GM10266 (cell line): ENCODE measurements around the gene PDGFA.

Experiments
- DNase-seq: peaks from one replicate; pipeline ENCODE4 v3.0.0; 2012; ENCODE audit errors: extremely low spot score
- TF ChIP-seq, protein P1 (sequence below): IDR thresholded peaks from 2 replicates; pipeline ENCODE4 v1.5.1; 2012; ENCODE audit warnings: mild to moderate bottlenecking, low read depth; ENCODE audit not compliant: control insufficient read depth, insufficient read depth; ENCODE audit errors: missing control alignments

The PDGFA gene

DNA sequence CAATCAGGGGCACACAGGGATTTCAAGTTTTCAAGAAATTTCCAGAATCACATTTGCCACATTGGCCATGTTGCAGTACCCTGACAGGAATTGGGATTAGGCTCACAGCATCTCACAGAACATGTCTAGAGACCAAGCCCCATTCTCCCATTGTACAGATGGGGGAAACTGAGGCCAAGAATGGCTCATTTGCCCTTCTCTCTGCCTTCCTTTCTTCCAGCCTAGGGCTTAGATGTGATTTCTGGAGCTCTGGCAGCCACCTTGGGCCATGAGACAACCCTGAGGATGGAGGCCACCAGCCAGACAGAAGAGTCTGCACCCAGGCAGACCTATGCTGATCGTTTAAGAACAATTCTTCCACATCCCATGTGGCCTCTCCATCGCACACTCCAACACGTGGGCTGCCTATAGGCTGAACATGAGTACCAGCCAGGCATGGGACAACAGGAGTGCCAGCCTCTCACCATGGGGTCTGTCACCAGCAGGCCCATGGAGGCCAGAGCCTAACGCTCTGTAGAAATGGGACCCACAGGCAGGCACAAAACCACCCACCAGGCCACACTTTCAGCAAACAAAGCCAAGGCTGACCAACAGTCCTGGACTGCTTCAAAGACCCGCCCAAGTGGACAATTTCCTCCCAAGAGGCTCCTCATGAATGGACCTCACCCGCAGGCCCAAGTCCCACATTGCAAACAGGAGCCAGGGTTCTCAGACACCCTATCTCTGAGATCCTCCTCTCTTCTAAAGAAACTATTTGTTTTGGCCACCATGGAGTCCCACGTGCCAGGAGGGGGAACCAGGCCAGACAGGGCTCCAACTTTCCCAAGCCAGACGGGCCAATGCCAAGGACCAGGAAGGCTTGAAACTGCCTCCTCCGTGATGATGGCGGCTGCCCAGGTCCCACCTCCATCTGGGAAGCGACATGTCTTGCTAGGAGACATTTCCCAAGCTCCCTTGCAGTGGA lies 20.7 kb downstream of the PDGFA start:
- TF ChIP-seq, protein P1, sequence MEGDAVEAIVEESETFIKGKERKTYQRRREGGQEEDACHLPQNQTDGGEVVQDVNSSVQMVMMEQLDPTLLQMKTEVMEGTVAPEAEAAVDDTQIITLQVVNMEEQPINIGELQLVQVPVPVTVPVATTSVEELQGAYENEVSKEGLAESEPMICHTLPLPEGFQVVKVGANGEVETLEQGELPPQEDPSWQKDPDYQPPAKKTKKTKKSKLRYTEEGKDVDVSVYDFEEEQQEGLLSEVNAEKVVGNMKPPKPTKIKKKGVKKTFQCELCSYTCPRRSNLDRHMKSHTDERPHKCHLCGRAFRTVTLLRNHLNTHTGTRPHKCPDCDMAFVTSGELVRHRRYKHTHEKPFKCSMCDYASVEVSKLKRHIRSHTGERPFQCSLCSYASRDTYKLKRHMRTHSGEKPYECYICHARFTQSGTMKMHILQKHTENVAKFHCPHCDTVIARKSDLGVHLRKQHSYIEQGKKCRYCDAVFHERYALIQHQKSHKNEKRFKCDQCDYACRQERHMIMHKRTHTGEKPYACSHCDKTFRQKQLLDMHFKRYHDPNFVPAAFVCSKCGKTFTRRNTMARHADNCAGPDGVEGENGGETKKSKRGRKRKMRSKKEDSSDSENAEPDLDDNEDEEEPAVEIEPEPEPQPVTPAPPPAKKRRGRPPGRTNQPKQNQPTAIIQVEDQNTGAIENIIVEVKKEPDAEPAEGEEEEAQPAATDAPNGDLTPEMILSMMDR = no peak
- no peak for DNase-seq

DNA sequence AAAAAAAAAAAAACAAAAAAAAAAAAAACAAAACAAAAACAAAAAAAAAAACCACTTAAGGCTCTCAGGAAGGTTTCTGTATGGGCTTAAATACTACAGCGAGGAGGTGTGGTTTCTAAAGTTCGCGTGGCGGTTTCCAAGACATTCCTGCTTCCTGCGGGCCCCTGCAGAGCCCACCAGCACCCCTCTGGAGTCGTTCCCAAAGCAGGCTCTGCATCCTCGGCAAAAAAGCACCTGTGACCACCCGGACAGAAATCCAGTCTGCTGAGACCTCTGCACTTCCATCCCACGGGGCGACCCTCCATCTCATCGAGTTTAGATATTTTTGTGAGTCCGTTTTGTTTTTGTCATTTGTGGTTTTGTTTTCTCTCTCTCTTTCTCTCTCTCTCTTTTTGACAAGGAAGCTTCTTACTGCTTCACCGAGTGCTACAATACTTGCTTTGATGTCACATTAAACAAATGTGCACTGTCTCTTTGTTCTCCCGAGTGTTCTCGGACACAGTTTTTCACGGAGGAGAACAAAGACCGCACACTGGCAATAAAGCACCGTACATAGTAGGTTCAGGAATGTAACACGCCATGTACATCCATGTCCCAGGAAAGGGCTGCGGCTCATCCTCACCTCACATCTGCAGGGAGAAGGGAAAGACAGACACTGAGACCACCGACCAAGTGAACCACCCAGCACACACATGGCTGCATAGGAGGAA lies 21.5 kb downstream of the PDGFA start:
- TF ChIP-seq, protein P1 = no peak
- no peak for DNase-seq

DNA sequence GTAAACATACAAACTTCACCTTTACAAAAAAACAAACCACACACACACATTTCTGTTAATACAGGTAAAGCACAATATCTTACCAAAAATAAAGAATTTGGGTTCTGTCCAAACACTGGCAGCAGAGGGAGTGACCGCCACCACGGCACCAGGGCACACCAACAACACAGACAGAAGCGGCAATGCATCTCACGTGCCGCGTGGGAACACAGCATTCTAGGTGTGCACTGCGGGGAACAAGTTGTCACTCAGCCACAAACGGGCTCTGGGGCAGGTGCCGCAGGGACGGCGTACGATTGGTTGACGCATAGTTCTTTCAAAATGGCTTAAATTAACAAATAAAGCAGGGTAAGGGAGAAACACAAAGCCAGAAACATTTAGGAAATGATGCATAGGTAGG lies 22.3 kb downstream of the PDGFA start:
- TF ChIP-seq, protein P1 = no peak
- DNase-seq = no peak

DNA sequence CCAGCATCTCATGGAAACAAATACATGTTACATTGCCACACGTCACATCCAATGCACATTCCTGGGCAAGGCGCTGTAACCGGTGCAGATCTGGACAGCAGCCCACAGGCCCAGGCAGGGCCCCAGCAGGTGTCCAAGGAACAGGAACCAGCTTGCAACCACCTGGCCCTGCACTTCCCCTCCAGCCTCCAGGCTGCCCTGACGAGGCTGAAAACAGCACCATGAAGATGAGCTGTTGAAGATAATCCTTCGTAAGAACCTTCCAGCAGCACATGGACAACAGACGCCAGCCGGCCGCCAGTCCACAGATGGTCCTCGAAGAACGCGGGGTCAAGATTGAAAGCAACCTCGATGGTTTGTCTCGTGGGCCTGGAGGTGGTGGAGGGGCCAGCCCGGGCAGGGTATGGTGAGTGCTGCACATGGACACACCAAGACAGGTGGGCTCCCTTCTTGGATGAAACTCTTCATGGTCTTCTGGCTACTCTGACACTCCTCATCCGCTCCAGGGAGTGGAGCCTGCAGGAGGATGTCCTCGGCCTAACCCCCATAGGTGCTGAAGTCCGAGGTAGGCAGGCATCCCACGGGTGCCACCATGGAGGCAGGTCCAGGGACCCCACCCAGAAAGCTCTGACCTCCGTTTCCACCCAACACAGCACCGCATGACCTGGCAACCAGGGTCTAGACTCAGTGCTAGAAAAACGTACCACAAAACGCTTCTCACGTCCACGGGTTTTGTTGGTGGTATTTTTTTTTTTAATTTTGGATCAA lies 22.9 kb downstream of the PDGFA start:
- TF ChIP-seq, protein P1 = no peak
- no peak for DNase-seq

DNA sequence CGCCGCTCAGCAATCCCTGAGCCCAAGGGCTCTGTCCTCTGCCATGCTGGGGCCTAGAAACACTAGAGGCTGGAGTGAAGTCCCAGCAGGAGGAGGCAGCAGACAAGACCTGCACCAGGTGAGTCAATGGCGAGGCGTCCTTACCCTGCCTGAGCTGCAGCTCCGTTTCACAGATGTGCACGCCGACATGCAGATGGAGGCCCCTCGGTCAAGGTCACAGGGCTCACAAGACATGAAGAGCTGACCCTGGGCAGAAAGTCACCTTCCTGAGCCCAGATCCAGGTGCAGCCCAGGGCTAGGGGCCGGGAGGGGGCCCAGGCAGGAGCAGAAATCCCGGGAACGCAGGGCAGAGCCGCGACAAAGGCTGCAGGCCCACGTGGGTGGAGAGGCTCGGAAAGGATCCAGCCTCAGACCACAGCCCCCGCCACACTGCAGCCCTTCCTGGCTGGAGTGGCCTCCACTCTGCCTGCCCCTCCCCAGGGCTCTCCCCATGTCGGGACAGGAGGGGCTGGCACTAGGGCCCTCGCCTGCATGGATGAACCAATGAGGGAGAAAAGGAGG lies 23.8 kb downstream of the PDGFA start:
- DNase-seq = no peak
- TF ChIP-seq, protein P1 = no peak

DNA sequence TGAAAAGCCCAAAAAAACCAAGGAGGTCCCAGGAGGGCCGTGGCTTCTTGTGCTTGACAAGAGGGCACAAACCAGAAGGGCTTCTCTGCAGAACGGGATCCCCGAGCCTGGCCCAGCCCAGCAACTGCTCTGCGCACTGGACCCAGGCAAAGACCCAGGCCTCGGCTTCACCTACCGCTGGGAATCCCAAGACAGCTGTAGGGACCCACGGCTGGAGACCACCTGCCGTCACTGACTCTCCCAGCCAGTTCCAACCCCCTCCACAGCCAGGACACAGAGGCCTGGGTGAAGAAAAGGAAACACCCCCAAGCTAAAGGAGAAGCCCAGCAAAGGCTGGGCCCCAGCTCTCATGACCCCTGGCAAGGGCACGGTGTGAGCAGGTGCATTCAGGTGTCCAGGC lies 24.3 kb downstream of the PDGFA start:
- DNase-seq = no peak
- TF ChIP-seq, protein P1 = no peak
